Neural progenitor cell (in vitro differentiated cells): ENCODE measurements around the gene GFOD2. TPM values are rescaled to one million over a fixed set of nuclear protein-coding genes. Genes with fewer than 3 reads are reported as not detected.

Source experiments
- DNase-seq: peaks from one replicate; pipeline ENCODE4 v3.0.0-alpha.2; 2016; ENCODE audit warnings: low spot score
- H2AFZ ChIP-seq: fragments of 200-600 bp; sonication (generic); replicated peaks from 2 replicates; pipeline ENCODE4 v1.6.1; 2016; ENCODE audit warnings: antibody characterized with exemption
- H3F3A ChIP-seq: fragments of 200-600 bp; sonication (generic); 2 replicates; pipeline ENCODE4 v1.6.1; 2016; ENCODE audit warnings: antibody characterized with exemption, low read depth
- H3K27ac ChIP-seq: fragments of 200-600 bp; sonication (generic); 2 replicates; pipeline ENCODE4 v1.5.1; 2016; ENCODE audit warnings: mild to moderate bottlenecking
- H3K27me3 ChIP-seq: fragments of 200-600 bp; sonication (generic); 2 replicates; pipeline ENCODE4 v1.6.1; 2016; ENCODE audit warnings: mild to moderate bottlenecking, moderate library complexity
- H3K36me3 ChIP-seq: fragments of 200-600 bp; sonication (generic); 2 replicates; pipeline ENCODE4 v1.5.1; 2016
- H3K4me1 ChIP-seq: fragments of 200-600 bp; sonication (generic); 2 replicates; pipeline ENCODE4 v1.6.1; 2016; ENCODE audit warnings: mixed run types
- H3K4me2 ChIP-seq: fragments of 200-600 bp; sonication (generic); 2 replicates; pipeline ENCODE4 v1.6.1; 2016
- H3K4me3 ChIP-seq: fragments of 200-600 bp; sonication (generic); 2 replicates; pipeline ENCODE4 v1.5.1; 2016
- H3K79me2 ChIP-seq: fragments of 200-600 bp; sonication (generic); 2 replicates; pipeline ENCODE4 v1.6.1; 2016; ENCODE audit warnings: low read depth
- H3K9ac ChIP-seq: fragments of 200-600 bp; sonication (generic); 2 replicates; pipeline ENCODE4 v1.6.1; 2016
- H3K9me3 ChIP-seq: fragments of 200-600 bp; sonication (generic); 2 replicates; pipeline ENCODE4 v1.5.1; 2016; ENCODE audit warnings: low read depth
- H4K20me1 ChIP-seq: fragments of 200-600 bp; sonication (generic); 2 replicates; pipeline ENCODE4 v1.6.1; 2016; ENCODE audit warnings: low read depth
- H3K27ac Mint-ChIP-seq: 3 replicates; pipeline ENCODE4 v1.8.0; 2021; ENCODE audit warnings: mixed read lengths
- H3K27me3 Mint-ChIP-seq: 2 replicates; pipeline ENCODE4 v1.8.0; 2022; ENCODE audit warnings: low read depth, mild to moderate bottlenecking, inconsistent platforms, moderate library complexity, mixed read lengths; ENCODE audit not compliant: insufficient read depth
- H3K36me3 Mint-ChIP-seq: 3 replicates; pipeline ENCODE4 v1.8.0; 2021; ENCODE audit warnings: mixed read lengths
- H3K4me1 Mint-ChIP-seq: 3 replicates; pipeline ENCODE4 v1.8.0; 2021; ENCODE audit warnings: mixed read lengths
- H3K4me3 Mint-ChIP-seq: 3 replicates; pipeline ENCODE4 v1.8.0; 2021; ENCODE audit warnings: mild to moderate bottlenecking, moderate library complexity, mixed read lengths
- H3K9me3 Mint-ChIP-seq: 3 replicates; pipeline ENCODE4 v1.8.0; 2020; ENCODE audit warnings: mixed read lengths
- CTCF ChIP-seq: fragments of 200-600 bp; sonication (generic); IDR thresholded peaks from 2 replicates; pipeline ENCODE4 v1.5.1; 2017; ENCODE audit warnings: antibody characterized with exemption, mild to moderate bottlenecking
- EZH2 ChIP-seq: fragments of 200-600 bp; sonication (generic); IDR thresholded peaks from 2 replicates; pipeline ENCODE4 v1.6.1; 2017; ENCODE audit warnings: antibody characterized with exemption, mild to moderate bottlenecking, moderate library complexity
- EZH2phosphoT487 ChIP-seq: fragments of 200-600 bp; sonication (generic); IDR thresholded peaks from 2 replicates; pipeline ENCODE4 v1.6.1; 2017; ENCODE audit warnings: antibody characterized with exemption
- total RNA-seq: library from RNA; depleted of rRNA; stranded (reverse); fragments of >200 nt; gene quantifications from 2 replicates; pipeline ENCODE4 v1.2.3, GENCODE V29; 2015; ENCODE audit warnings: low replicate concordance

Gene GFOD2
- total RNA-seq, 1 donor from 2014 or later, result 13.2 TPM

- TF ChIP-seq EZH2phosphoT487 (no peak), EZH2 (no peak), CTCF (no peak)
- Histone ChIP-seq H3F3A (no peaks in the 10 kb centered on the region), H3K4me1 (no peaks in the 10 kb centered on the region), H2AFZ (no peak overlapping the region), H3K9me3 (no peaks in the 10 kb centered on the region), H3K4me2 (no peak overlapping the region), H3K9ac (no peak overlapping the region), H3K27me3 (no peaks in the 10 kb centered on the region), H3K4me3 (no peak overlapping the region), H3K79me2 (no peaks in the 10 kb centered on the region), H3K27ac (no peak overlapping the region), H4K20me1 (no peaks in the 10 kb centered on the region), H3K36me3 (no peaks in the 10 kb centered on the region)
- H3K9me3 Mint-ChIP-seq, result no peaks in the 10 kb centered on the region
- peaks cover 4% of the 10 kb centered on the region for H3K27me3 Mint-ChIP-seq
- peaks cover 6% of the 10 kb centered on the region for H3K36me3 Mint-ChIP-seq
- H3K4me1 Mint-ChIP-seq, result peaks cover 12% of the 10 kb centered on the region
- no peak overlapping the region for H3K27ac Mint-ChIP-seq
- H3K4me3 Mint-ChIP-seq, result no peak overlapping the region
- no peak for DNase-seq
Measured at GRCh38 chr16:67674851-67675578, 44.1 kb downstream of the GFOD2 start.

GRCh38 chr16:67673712-67674580 lies 45.2 kb downstream of the GFOD2 start:
- peak overlapping the region; percentile 42 for H3K27ac Mint-ChIP-seq
- H3K27me3 ChIP-seq, result no peaks in the 10 kb centered on the region
- no peak for DNase-seq

More at GRCh38 chr16:67673712-67674580, 45.2 kb downstream of the GFOD2 start:
- Histone ChIP-seq H3K27ac (no peak overlapping the region), H3K4me3 (no peak overlapping the region), H3F3A (no peaks in the 10 kb centered on the region), H2AFZ (no peak overlapping the region), H3K4me1 (no peaks in the 10 kb centered on the region), H3K79me2 (no peaks in the 10 kb centered on the region), H3K36me3 (no peaks in the 10 kb centered on the region), H3K4me2 (no peak overlapping the region), H3K9me3 (no peaks in the 10 kb centered on the region), H4K20me1 (no peaks in the 10 kb centered on the region), H3K9ac (no peak overlapping the region)
- Mint-ChIP-seq H3K9me3 (no peaks in the 10 kb centered on the region), H3K4me3 (peak overlapping the region; percentile 59), H3K27me3 (peaks cover 7% of the 10 kb centered on the region), H3K36me3 (peaks cover 6% of the 10 kb centered on the region), H3K4me1 (peaks cover 12% of the 10 kb centered on the region)
- no peak for TF ChIP-seq EZH2phosphoT487
- TF ChIP-seq EZH2, result no peak
- no peak for TF ChIP-seq CTCF
